Right lobe of liver (tissue), 4 donors: ENCODE data around the gene IRF2BP1.

Experiments used
- POLR2A ChIP-seq: fragments of 450-650 bp; IDR thresholded peaks from one replicate; pipeline ENCODE4 v1.6.1; 2017; ENCODE audit warnings: antibody characterized with exemption, mild to moderate bottlenecking
- TF ChIP-seq, protein P1 (sequence below), 4 donors: fragments of 200-600 bp in 3 of 4; fragments of 450-650 bp in 1 of 4; IDR thresholded peaks; one replicate each; pipeline versions ENCODE4 v1.5.1 to v1.8.0; 2016 to 2022; ENCODE audit warnings: antibody characterized with exemption in 4 of 4, mild to moderate bottlenecking in 2 of 4
- donor health status: DM: no; HTN: no; CAD: no.
- donor health status: DM: no; HTN: no; CAD: no.
- donor health status: DM: no; HTN: yes; CAD: no.

GRCh38 chr19:45874620-45874966 is 11.3 kb downstream of the IRF2BP1 start:
- TF ChIP-seq, protein P1, sequence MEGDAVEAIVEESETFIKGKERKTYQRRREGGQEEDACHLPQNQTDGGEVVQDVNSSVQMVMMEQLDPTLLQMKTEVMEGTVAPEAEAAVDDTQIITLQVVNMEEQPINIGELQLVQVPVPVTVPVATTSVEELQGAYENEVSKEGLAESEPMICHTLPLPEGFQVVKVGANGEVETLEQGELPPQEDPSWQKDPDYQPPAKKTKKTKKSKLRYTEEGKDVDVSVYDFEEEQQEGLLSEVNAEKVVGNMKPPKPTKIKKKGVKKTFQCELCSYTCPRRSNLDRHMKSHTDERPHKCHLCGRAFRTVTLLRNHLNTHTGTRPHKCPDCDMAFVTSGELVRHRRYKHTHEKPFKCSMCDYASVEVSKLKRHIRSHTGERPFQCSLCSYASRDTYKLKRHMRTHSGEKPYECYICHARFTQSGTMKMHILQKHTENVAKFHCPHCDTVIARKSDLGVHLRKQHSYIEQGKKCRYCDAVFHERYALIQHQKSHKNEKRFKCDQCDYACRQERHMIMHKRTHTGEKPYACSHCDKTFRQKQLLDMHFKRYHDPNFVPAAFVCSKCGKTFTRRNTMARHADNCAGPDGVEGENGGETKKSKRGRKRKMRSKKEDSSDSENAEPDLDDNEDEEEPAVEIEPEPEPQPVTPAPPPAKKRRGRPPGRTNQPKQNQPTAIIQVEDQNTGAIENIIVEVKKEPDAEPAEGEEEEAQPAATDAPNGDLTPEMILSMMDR (IDR thresholded peaks at IDR 0.05) = no peak
- TF ChIP-seq POLR2A = no peak
